WERI-Rb-1 (cell line): ENCODE results near the gene ZNF8.

Experiments
- DNase-seq: peaks from one replicate; pipeline ENCODE4 v3.0.0-alpha.2; 2020
- H3K27ac ChIP-seq: fragments of 250-450 bp; sonication (Bioruptor Pico); 2 replicates; pipeline ENCODE4 v1.5.1; 2020; ENCODE audit warnings: mild to moderate bottlenecking, moderate library complexity
- H3K27me3 ChIP-seq: fragments of 250-450 bp; sonication (Bioruptor Pico); 2 replicates; pipeline ENCODE4 v1.5.1; 2021; ENCODE audit warnings: mild to moderate bottlenecking, low read depth, moderate library complexity; ENCODE audit not compliant: insufficient read depth, severe bottlenecking
- H3K36me3 ChIP-seq: fragments of 250-450 bp; sonication (Bioruptor Pico); 2 replicates; pipeline ENCODE4 v1.5.1; 2020; ENCODE audit warnings: mild to moderate bottlenecking, moderate library complexity
- H3K4me3 ChIP-seq: 2 replicates; pipeline ENCODE4 v1.5.1; 2011; ENCODE audit warnings: low read depth, mild to moderate bottlenecking, control low read depth, low read length
- H3K9me3 ChIP-seq: fragments of 250-450 bp; sonication (Bioruptor Pico); 2 replicates; pipeline ENCODE4 v1.5.1; 2021; ENCODE audit warnings: mild to moderate bottlenecking, moderate library complexity; ENCODE audit not compliant: severe bottlenecking
- CTCF ChIP-seq: IDR thresholded peaks from 2 replicates; pipeline ENCODE4 v1.5.1; 2011; ENCODE audit warnings: low read depth, mild to moderate bottlenecking, control low read depth, inconsistent platforms, low read length

Gene ZNF8

GRCh38 chr19:58325311-58326022, 46.7 kb downstream of the ZNF8 start:
- no peak for DNase-seq
- no peaks in the 10 kb centered on the region for H3K27me3 ChIP-seq
- TF ChIP-seq CTCF = no peak
- no peaks in the 10 kb centered on the region for H3K9me3 ChIP-seq
- H3K36me3 ChIP-seq = peaks cover 11% of the 10 kb centered on the region
- H3K27ac ChIP-seq = no peak overlapping the region
- peak overlapping the region; percentile 96; the same call in 1 of the 2 replicates for H3K4me3 ChIP-seq

GRCh38 chr19:58326501-58326913, 47.8 kb downstream of the ZNF8 start:
- peaks cover 11% of the 10 kb centered on the region for H3K36me3 ChIP-seq
- peak overlapping the region; percentile 82 for H3K27ac ChIP-seq
- DNase-seq = no peak
- no peaks in the 10 kb centered on the region for H3K27me3 ChIP-seq
- H3K9me3 ChIP-seq = no peaks in the 10 kb centered on the region
- TF ChIP-seq CTCF = no peak
- H3K4me3 ChIP-seq = peak overlapping the region; percentile 96

GRCh38 chr19:58326914-58327726, 48.4 kb downstream of the ZNF8 start, which contains the start of gene ZSCAN22:
Gene ZSCAN22, plus strand, starts transcription at chr19:58326994. Its CDS starts 7,809 bp downstream, at chr19:58334803.
- DNase-seq = peak; percentile 97
- Histone ChIP-seq H3K36me3 (peaks cover 11% of the 10 kb centered on the region), H3K27ac (peak within 1 kb of the TSS; percentile 82), H3K27me3 (no peaks in the 10 kb centered on the region), H3K9me3 (no peaks in the 10 kb centered on the region), H3K4me3 (peak within 1 kb of the TSS; percentile 96)
- no peak for TF ChIP-seq CTCF

GRCh38 chr19:58328999-58329398, 50.2 kb downstream of the ZNF8 start:
- Histone ChIP-seq H3K27me3 (no peaks in the 10 kb centered on the region), H3K4me3 (no peak overlapping the region), H3K27ac (no peak overlapping the region), H3K9me3 (no peaks in the 10 kb centered on the region), H3K36me3 (peaks cover 11% of the 10 kb centered on the region)
- TF ChIP-seq CTCF = peak; percentile 57
- peak; percentile 47 for DNase-seq

- H3K27ac ChIP-seq = no peak overlapping the region
- no peak overlapping the region for H3K4me3 ChIP-seq
- H3K9me3 ChIP-seq = no peaks in the 10 kb centered on the region
- peaks cover under 1% of the 10 kb centered on the region; the same call in 1 of the 2 replicates for H3K36me3 ChIP-seq
- DNase-seq = no peak
- H3K27me3 ChIP-seq = no peaks in the 10 kb centered on the region
- TF ChIP-seq CTCF = no peak
Observed at GRCh38 chr19:58330458-58330857, 51.7 kb downstream of the ZNF8 start.
